Rectal smooth muscle tissue (tissue), 1 donor: ENCODE data around the gene HOXA6.

Experiments used
- H3K27ac ChIP-seq: one replicate; pipeline ENCODE4 v1.7.0; 2013; ENCODE audit warnings: low read depth, low read length, inconsistent platforms
- H3K27me3 ChIP-seq: one replicate; pipeline ENCODE4 v1.7.0; 2013; ENCODE audit warnings: low read length; ENCODE audit not compliant: control insufficient read depth, insufficient read depth
- H3K36me3 ChIP-seq: one replicate; pipeline ENCODE4 v1.7.0; 2013; ENCODE audit warnings: low read length; ENCODE audit not compliant: control insufficient read depth, insufficient read depth
- H3K4me1 ChIP-seq: one replicate; pipeline ENCODE4 v1.7.0; 2013; ENCODE audit warnings: low read length; ENCODE audit not compliant: control insufficient read depth, insufficient read depth
- H3K4me3 ChIP-seq: one replicate; pipeline ENCODE4 v1.7.0; 2013; ENCODE audit warnings: low read length
- H3K9ac ChIP-seq: one replicate; pipeline ENCODE4 v1.7.0; 2013; ENCODE audit warnings: low read length

HOXA6 gene

GRCh38 chr7:27145165-27145913, 2.2 kb downstream of the HOXA6 start:
- Histone ChIP-seq H3K27ac (peak overlapping the region; percentile 52), H3K36me3 (peaks cover 12% of the 10 kb centered on the region), H3K4me1 (peaks cover 14% of the 10 kb centered on the region), H3K9ac (no peak overlapping the region), H3K27me3 (no peaks in the 10 kb centered on the region), H3K4me3 (peak overlapping the region; percentile 40)

GRCh38 chr7:27144781-27145164, 2.8 kb downstream of the HOXA6 start:
- Histone ChIP-seq H3K27ac (peak overlapping the region; percentile 52), H3K4me1 (peaks cover 14% of the 10 kb centered on the region), H3K27me3 (no peaks in the 10 kb centered on the region), H3K9ac (no peak overlapping the region), H3K4me3 (peak overlapping the region; percentile 33), H3K36me3 (peaks cover 12% of the 10 kb centered on the region)

- H3K4me3 ChIP-seq, result peak overlapping the region; percentile 83
- peak overlapping the region; percentile 34 for H3K9ac ChIP-seq
- H3K27ac ChIP-seq, result peak overlapping the region; percentile 52
- H3K4me1 ChIP-seq, result peaks cover 14% of the 10 kb centered on the region
- peaks cover 12% of the 10 kb centered on the region for H3K36me3 ChIP-seq
- H3K27me3 ChIP-seq, result no peaks in the 10 kb centered on the region
Measured at GRCh38 chr7:27143950-27144780, 3.4 kb downstream of the HOXA6 start.

GRCh38 chr7:27143023-27143949, 4.3 kb downstream of the HOXA6 start, which contains the start of gene HOXA5:
Gene HOXA5, minus strand, starts transcription at chr7:27143681. Its CDS starts 74 bp downstream, at chr7:27143607.
- Histone ChIP-seq H3K27ac (peak within 1 kb of the TSS; percentile 78), H3K4me3 (peak within 1 kb of the TSS; percentile 83), H3K36me3 (peaks cover 12% of the 10 kb centered on the region), H3K4me1 (peaks cover 11% of the 10 kb centered on the region), H3K27me3 (no peaks in the 10 kb centered on the region), H3K9ac (peak within 1 kb of the TSS; percentile 70)

- H3K4me1 ChIP-seq, result peaks cover 10% of the 10 kb centered on the region
- peak overlapping the region; percentile 78 for H3K27ac ChIP-seq
- H3K4me3 ChIP-seq, result peak overlapping the region; percentile 83
- peaks cover 12% of the 10 kb centered on the region for H3K36me3 ChIP-seq
- H3K27me3 ChIP-seq, result no peaks in the 10 kb centered on the region
- H3K9ac ChIP-seq, result peak overlapping the region; percentile 70
Measured at GRCh38 chr7:27142580-27143022, 5.0 kb downstream of the HOXA6 start.

GRCh38 chr7:27141923-27142579, 5.5 kb downstream of the HOXA6 start:
- Histone ChIP-seq H3K9ac (peak overlapping the region; percentile 70), H3K27me3 (no peaks in the 10 kb centered on the region), H3K4me3 (peak overlapping the region; percentile 83), H3K27ac (peak overlapping the region; percentile 78), H3K4me1 (peaks cover 11% of the 10 kb centered on the region), H3K36me3 (peaks cover 12% of the 10 kb centered on the region)

- peaks cover 12% of the 10 kb centered on the region for H3K36me3 ChIP-seq
- H3K27me3 ChIP-seq, result no peaks in the 10 kb centered on the region
- H3K27ac ChIP-seq, result peak overlapping the region; percentile 78
- peak overlapping the region; percentile 83 for H3K4me3 ChIP-seq
- peaks cover 13% of the 10 kb centered on the region for H3K4me1 ChIP-seq
- no peak overlapping the region for H3K9ac ChIP-seq
Measured at GRCh38 chr7:27141137-27141922, 6.2 kb downstream of the HOXA6 start.

- peak overlapping the region; percentile 61 for H3K4me3 ChIP-seq
- no peak overlapping the region for H3K9ac ChIP-seq
- H3K36me3 ChIP-seq, result peaks cover 8% of the 10 kb centered on the region
- peaks cover 19% of the 10 kb centered on the region for H3K4me1 ChIP-seq
- no peaks in the 10 kb centered on the region for H3K27me3 ChIP-seq
- H3K27ac ChIP-seq, result peak overlapping the region; percentile 73
Measured at GRCh38 chr7:27140126-27140857, 7.3 kb downstream of the HOXA6 start.

GRCh38 chr7:27139334-27140125, 8.0 kb downstream of the HOXA6 start:
- no peak overlapping the region for H3K9ac ChIP-seq
- H3K27ac ChIP-seq, result peak overlapping the region; percentile 73
- H3K27me3 ChIP-seq, result no peaks in the 10 kb centered on the region
- H3K4me1 ChIP-seq, result peaks cover 22% of the 10 kb centered on the region
- peak overlapping the region; percentile 61 for H3K4me3 ChIP-seq
- peaks cover 5% of the 10 kb centered on the region for H3K36me3 ChIP-seq

GRCh38 chr7:27138985-27139333, 8.6 kb downstream of the HOXA6 start:
- Histone ChIP-seq H3K4me3 (peak overlapping the region; percentile 61), H3K4me1 (peaks cover 26% of the 10 kb centered on the region), H3K36me3 (peaks cover 2% of the 10 kb centered on the region), H3K27me3 (no peaks in the 10 kb centered on the region), H3K9ac (no peak overlapping the region), H3K27ac (peak overlapping the region; percentile 74)
